Measurements from ENCODE around the gene SNTB2. TPM values are rescaled to one million over a fixed set of nuclear protein-coding genes. Genes with fewer than 3 reads are reported as not detected.
A peak's percentile ranks its signal among the peaks of the same experiment; 100 is the strongest.
"Not testable (repeated sequence)": the region's sequence is repeated elsewhere in the genome, so short reads cannot be mapped to it uniquely, and the experiment has no call there.

The SNTB2 gene
- 35.5 and 38.6 TPM in 2 replicates for total RNA-seq

DNA sequence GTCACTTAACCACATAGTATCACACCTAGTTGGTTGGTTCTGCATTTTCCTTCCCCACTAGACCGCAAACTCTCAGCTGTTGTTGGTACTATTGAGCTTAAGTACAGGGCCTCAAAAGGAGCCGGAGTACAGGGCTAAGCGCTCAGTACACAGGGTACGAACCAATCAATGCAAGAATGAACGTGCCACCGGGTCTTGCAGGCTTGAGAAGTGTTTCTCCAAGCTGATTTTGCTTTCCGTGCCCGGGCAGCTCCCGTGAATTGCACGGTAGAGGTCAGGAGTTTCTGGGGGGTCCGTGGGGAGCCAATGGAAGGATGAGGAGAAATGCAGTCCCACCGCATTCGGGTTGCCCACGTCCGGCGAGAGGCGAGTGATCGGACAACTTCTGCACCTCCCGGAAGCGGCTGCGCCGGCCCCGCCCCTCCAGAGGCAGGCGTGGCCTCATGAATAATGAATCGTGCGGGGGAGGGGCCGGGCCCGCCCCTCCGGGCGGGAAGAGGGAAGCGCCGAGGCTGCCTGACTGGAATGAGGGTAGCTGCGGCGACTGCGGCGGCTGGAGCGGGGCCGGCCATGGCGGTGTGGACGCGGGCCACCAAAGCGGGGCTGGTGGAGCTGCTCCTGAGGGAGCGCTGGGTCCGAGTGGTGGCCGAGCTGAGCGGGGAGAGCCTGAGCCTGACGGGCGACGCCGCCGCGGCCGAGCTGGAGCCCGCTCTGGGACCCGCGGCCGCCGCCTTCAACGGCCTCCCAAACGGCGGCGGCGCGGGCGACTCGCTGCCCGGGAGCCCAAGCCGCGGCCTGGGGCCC, at the start of gene SNTB2:
Gene SNTB2, plus strand, starts transcription at position 523 of the 804 bp plus-strand sequence. Its CDS starts 3 bp downstream, at position 526.
- peak within 1 kb of the TSS; percentile 79 for H3K27ac ChIP-seq (ENCODE audit: low read depth, low read length)
- H3K4me1 ChIP-seq (ENCODE audit: insufficient read depth, low read length) = peaks cover 38% of the 10 kb centered on the region
- no peaks in the 10 kb centered on the region for H3K27me3 ChIP-seq (ENCODE audit: insufficient read depth, low read length)
- H3K79me2 ChIP-seq (ENCODE audit: insufficient read depth, low read length) = peaks cover 45% of the 10 kb centered on the region
- TF ChIP-seq, protein P1, sequence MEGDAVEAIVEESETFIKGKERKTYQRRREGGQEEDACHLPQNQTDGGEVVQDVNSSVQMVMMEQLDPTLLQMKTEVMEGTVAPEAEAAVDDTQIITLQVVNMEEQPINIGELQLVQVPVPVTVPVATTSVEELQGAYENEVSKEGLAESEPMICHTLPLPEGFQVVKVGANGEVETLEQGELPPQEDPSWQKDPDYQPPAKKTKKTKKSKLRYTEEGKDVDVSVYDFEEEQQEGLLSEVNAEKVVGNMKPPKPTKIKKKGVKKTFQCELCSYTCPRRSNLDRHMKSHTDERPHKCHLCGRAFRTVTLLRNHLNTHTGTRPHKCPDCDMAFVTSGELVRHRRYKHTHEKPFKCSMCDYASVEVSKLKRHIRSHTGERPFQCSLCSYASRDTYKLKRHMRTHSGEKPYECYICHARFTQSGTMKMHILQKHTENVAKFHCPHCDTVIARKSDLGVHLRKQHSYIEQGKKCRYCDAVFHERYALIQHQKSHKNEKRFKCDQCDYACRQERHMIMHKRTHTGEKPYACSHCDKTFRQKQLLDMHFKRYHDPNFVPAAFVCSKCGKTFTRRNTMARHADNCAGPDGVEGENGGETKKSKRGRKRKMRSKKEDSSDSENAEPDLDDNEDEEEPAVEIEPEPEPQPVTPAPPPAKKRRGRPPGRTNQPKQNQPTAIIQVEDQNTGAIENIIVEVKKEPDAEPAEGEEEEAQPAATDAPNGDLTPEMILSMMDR (IDR thresholded peaks at IDR 0.05; ENCODE audit: extremely low read depth, low read depth, low read length) = no peak
- peak; percentile 98 for DNase-seq (ENCODE audit: insufficient read length, low spot score, missing footprints)
- H2AFZ ChIP-seq (ENCODE audit: low read length) = peak within 1 kb of the TSS; percentile 73
- peak within 1 kb of the TSS; percentile 96 for H3K4me3 ChIP-seq (ENCODE audit: insufficient read depth, low read length)
- H3K36me3 ChIP-seq (ENCODE audit: insufficient read depth, low read length) = no peaks in the 10 kb centered on the region
- no peaks in the 10 kb centered on the region for H3K9me3 ChIP-seq (ENCODE audit: low read depth, low read length)
- peak within 1 kb of the TSS; percentile 100 for H3K4me2 ChIP-seq (ENCODE audit: insufficient read depth, low read length)
- peaks cover 27% of the 10 kb centered on the region for H4K20me1 ChIP-seq (ENCODE audit: insufficient read depth, low read length)

DNA sequence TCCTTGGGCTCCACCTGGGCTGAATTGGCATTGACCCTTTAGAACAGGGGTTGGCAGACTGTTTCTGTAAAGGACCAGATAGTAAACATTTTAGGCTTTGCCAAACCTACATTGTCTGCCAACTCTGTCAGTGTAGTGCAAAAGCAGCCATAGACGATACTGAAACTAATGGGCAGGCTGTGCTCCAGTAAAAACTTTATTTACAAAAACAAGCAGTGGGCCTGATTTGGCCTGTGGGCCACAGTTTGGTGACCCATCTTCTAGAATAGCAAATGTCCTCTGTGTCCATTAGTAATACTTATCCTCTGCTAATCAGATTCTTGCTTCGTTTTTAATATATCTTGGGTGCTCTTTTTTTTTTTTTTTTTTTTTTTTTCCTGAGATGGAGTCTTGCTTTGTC, 48.4 kb upstream of the SNTB2 start:
- Histone ChIP-seq H3K4me2 (ENCODE audit: insufficient read depth, low read length) (no peak overlapping the region), H3K27ac (ENCODE audit: low read depth, low read length) (no peak overlapping the region), H3K79me2 (ENCODE audit: insufficient read depth, low read length) (peaks cover 67% of the 10 kb centered on the region), H3K4me3 (ENCODE audit: insufficient read depth, low read length) (no peak overlapping the region), H4K20me1 (ENCODE audit: insufficient read depth, low read length) (peaks cover 2% of the 10 kb centered on the region), H3K27me3 (ENCODE audit: insufficient read depth, low read length) (no peaks in the 10 kb centered on the region), H2AFZ (ENCODE audit: low read length) (no peak overlapping the region), H3K36me3 (ENCODE audit: insufficient read depth, low read length) (peaks cover 62% of the 10 kb centered on the region), H3K4me1 (ENCODE audit: insufficient read depth, low read length) (peaks cover 8% of the 10 kb centered on the region), H3K9me3 (ENCODE audit: low read depth, low read length) (no peaks in the 10 kb centered on the region)
- no peak for DNase-seq (ENCODE audit: insufficient read length, low spot score, missing footprints)
- TF ChIP-seq, protein P1 (IDR thresholded peaks at IDR 0.05; ENCODE audit: extremely low read depth, low read depth, low read length) = no peak

DNA sequence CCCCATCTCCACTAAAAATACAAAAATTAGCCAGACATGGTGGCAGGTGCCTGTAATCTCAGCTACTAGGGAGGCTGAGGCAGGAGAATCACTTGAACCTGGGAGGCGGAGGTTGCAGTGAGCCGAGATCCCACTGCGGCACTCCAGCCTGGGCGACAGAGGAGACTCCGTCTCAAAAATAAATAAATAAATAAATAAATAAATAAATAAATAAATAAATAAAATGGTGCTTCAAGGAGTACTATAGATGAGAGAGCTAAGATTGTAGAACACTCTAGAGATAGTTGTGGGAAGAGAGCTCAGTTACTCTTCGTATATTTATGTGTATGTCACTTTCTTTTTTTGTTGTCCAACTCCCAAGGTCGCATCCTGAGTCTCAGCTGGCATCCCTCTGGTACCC, 47.5 kb upstream of the SNTB2 start:
- Histone ChIP-seq H3K79me2 (ENCODE audit: insufficient read depth, low read length) (peaks cover 59% of the 10 kb centered on the region), H3K36me3 (ENCODE audit: insufficient read depth, low read length) (peaks cover 68% of the 10 kb centered on the region)
- not testable (repeated sequence) for H3K4me1 ChIP-seq (ENCODE audit: insufficient read depth, low read length); H4K20me1 ChIP-seq (ENCODE audit: insufficient read depth, low read length); H3K9me3 ChIP-seq (ENCODE audit: low read depth, low read length); DNase-seq (ENCODE audit: insufficient read length, low spot score, missing footprints); H3K4me3 ChIP-seq (ENCODE audit: insufficient read depth, low read length); H2AFZ ChIP-seq (ENCODE audit: low read length); H3K4me2 ChIP-seq (ENCODE audit: insufficient read depth, low read length); H3K27me3 ChIP-seq (ENCODE audit: insufficient read depth, low read length); H3K27ac ChIP-seq (ENCODE audit: low read depth, low read length)

DNA sequence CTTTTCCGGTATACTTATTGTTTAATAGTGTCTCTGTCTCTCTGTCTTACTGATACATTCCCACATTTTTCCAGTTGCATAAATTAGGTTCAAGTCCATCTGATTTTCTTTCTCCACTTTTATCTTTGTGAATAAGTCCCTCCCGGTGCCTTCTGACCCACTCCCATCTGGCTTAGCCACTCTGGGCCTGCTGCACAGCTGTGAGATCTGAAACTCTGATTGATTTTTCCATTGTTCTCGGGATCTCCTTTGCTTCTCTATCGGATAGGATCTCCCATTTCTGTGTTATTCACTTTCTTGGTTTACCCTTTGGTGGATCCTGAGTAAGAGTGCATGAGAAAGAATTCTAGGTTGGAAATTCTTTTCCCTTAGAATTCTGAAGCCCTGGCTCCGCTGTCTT, 46.0 kb upstream of the SNTB2 start:
- TF ChIP-seq, protein P1 (IDR thresholded peaks at IDR 0.05; ENCODE audit: extremely low read depth, low read depth, low read length) = no peak
- Histone ChIP-seq H3K79me2 (ENCODE audit: insufficient read depth, low read length) (peaks cover 45% of the 10 kb centered on the region), H2AFZ (ENCODE audit: low read length) (no peak overlapping the region), H3K4me3 (ENCODE audit: insufficient read depth, low read length) (no peak overlapping the region), H3K4me2 (ENCODE audit: insufficient read depth, low read length) (no peak overlapping the region), H3K9me3 (ENCODE audit: low read depth, low read length) (no peaks in the 10 kb centered on the region), H3K27me3 (ENCODE audit: insufficient read depth, low read length) (no peaks in the 10 kb centered on the region), H4K20me1 (ENCODE audit: insufficient read depth, low read length) (no peaks in the 10 kb centered on the region), H3K36me3 (ENCODE audit: insufficient read depth, low read length) (peaks cover 71% of the 10 kb centered on the region), H3K4me1 (ENCODE audit: insufficient read depth, low read length) (no peaks in the 10 kb centered on the region), H3K27ac (ENCODE audit: low read depth, low read length) (no peak overlapping the region)
- no peak for DNase-seq (ENCODE audit: insufficient read length, low spot score, missing footprints)
